WTC11 (cell line): ENCODE measurements around the gene SIK2.

ENCODE experiments used
- CBFB ChIP-seq: sonication (generic); formaldehyde crosslinking; IDR thresholded peaks from 2 replicates; pipeline ENCODE4 v1.8.1; 2022; ENCODE audit warnings: mild to moderate bottlenecking, low read depth, missing genetic modification reagents
- CTCF ChIP-seq: fragments of 200-600 bp; IDR thresholded peaks from 2 replicates; pipeline ENCODE4 v1.8.0; 2022; ENCODE audit warnings: antibody characterized with exemption
- FOXK1 ChIP-seq: sonication (generic); formaldehyde crosslinking; IDR thresholded peaks from 2 replicates; pipeline ENCODE4 v1.8.0; 2022; ENCODE audit warnings: mild to moderate bottlenecking, moderate library complexity, missing genetic modification reagents
- HMGXB4 ChIP-seq: sonication (generic); formaldehyde crosslinking; IDR thresholded peaks from 2 replicates; pipeline ENCODE4 v1.8.1; 2023; ENCODE audit warnings: mild to moderate bottlenecking, moderate library complexity, missing genetic modification reagents
- KAT7 ChIP-seq: sonication (generic); formaldehyde crosslinking; IDR thresholded peaks from 2 replicates; pipeline ENCODE4 v1.8.1; 2023; ENCODE audit warnings: missing genetic modification reagents, mild to moderate bottlenecking, borderline replicate concordance
- MAX ChIP-seq: sonication (generic); formaldehyde crosslinking; IDR thresholded peaks from 2 replicates; pipeline ENCODE4 v1.8.0; 2022; ENCODE audit warnings: mild to moderate bottlenecking, missing genetic modification reagents
- TEAD4 ChIP-seq: sonication (generic); formaldehyde crosslinking; IDR thresholded peaks from 2 replicates; pipeline ENCODE4 v1.8.0; 2022; ENCODE audit warnings: mild to moderate bottlenecking, missing genetic modification reagents
- USF2 ChIP-seq: sonication (generic); formaldehyde crosslinking; IDR thresholded peaks from 2 replicates; pipeline ENCODE4 v1.8.1; 2023; ENCODE audit warnings: mild to moderate bottlenecking, missing genetic modification reagents, moderate library complexity

- TF ChIP-seq CTCF (no peak), MAX (CRISPR knock-in tag) (no peak), CBFB (CRISPR knock-in tag) (no peak), TEAD4 (CRISPR knock-in tag) (no peak), USF2 (CRISPR knock-in tag) (no peak), FOXK1 (CRISPR knock-in tag) (no peak), KAT7 (CRISPR knock-in tag) (no peak), HMGXB4 (CRISPR knock-in tag) (no peak)
These were observed 116.6 kb downstream of the SIK2 start for GRCh38 chr11:111718859-111719258.
